GM19328 (cell line): Measurements from ENCODE around the gene TLR1.
A peak's percentile ranks its signal among the peaks of the same experiment; 100 is the strongest.
"Not testable (repeated sequence)": the region's sequence is repeated elsewhere in the genome, so short reads cannot be mapped to it uniquely, and the experiment has no call there.

Source experiments
- ATAC-seq: cut with Tn5 transposase; IDR thresholded peaks from one replicate; pipeline ENCODE4 v1.9.1; 2021; ENCODE audit warnings: mild to moderate bottlenecking, moderate library complexity; ENCODE audit not compliant: unreplicated experiment

Gene TLR1

GRCh38 chr4:38775326-38775725 is 29.3 kb downstream of the TLR1 start:
- ATAC-seq: no peak

- ATAC-seq: no peak
Measured at GRCh38 chr4:38774181-38774955, 30.2 kb downstream of the TLR1 start.

GRCh38 chr4:38770281-38770680 is 34.3 kb downstream of the TLR1 start:
- not testable (repeated sequence) for ATAC-seq

GRCh38 chr4:38769857-38770256 is 34.7 kb downstream of the TLR1 start:
- ATAC-seq: no peak

GRCh38 chr4:38769441-38769840 is 35.1 kb downstream of the TLR1 start:
- ATAC-seq: no peak

GRCh38 chr4:38768968-38769394 is 35.6 kb downstream of the TLR1 start:
- no peak for ATAC-seq

GRCh38 chr4:38766940-38767339 is 37.7 kb downstream of the TLR1 start:
- not testable (repeated sequence) for ATAC-seq

GRCh38 chr4:38765382-38765781 is 39.2 kb downstream of the TLR1 start:
- ATAC-seq: no peak

GRCh38 chr4:38764277-38764676 is 40.3 kb downstream of the TLR1 start:
- no peak for ATAC-seq

GRCh38 chr4:38762560-38762959 is 42.0 kb downstream of the TLR1 start:
- ATAC-seq: peak; percentile 38

GRCh38 chr4:38759790-38760122 is 44.8 kb downstream of the TLR1 start:
- ATAC-seq: no peak

- no peak for ATAC-seq
Measured at GRCh38 chr4:38759113-38759789, 45.3 kb downstream of the TLR1 start.

- ATAC-seq: no peak
Measured at GRCh38 chr4:38757945-38758600, 46.5 kb downstream of the TLR1 start.

- no peak for ATAC-seq
Measured at GRCh38 chr4:38752941-38753806, 51.4 kb downstream of the TLR1 start.

GRCh38 chr4:38752372-38752940 is 52.1 kb downstream of the TLR1 start:
- peak; percentile 93 for ATAC-seq

GRCh38 chr4:38751341-38752010 is 53.1 kb downstream of the TLR1 start:
- ATAC-seq: no peak

- ATAC-seq: no peak
Measured at GRCh38 chr4:38749336-38749735, 55.3 kb downstream of the TLR1 start.

GRCh38 chr4:38747629-38748028 is 57.0 kb downstream of the TLR1 start:
- ATAC-seq: no peak
